C4-2B (cell line): ENCODE measurements around the gene C11orf97.

Source experiments
- CTCF ChIP-seq: fragments of 450-650 bp; conservative IDR thresholded peaks from 2 replicates; pipeline ENCODE4 v1.5.1; 2017; ENCODE audit warnings: mild to moderate bottlenecking
- ZFX ChIP-seq: fragments of 450-650 bp; IDR thresholded peaks from 2 replicates; pipeline ENCODE4 v1.6.1; 2017

- TF ChIP-seq CTCF = no peak
- TF ChIP-seq ZFX = no peak
These were observed 48.6 kb downstream of the C11orf97 start for GRCh38 chr11:94560834-94561233.
